OCI-LY3 (cell line): Measurements from ENCODE around the gene CLDN11.

Experiments
- EZH2phosphoT487 ChIP-seq: fragments of 200-600 bp; shearing (Covaris generic); IDR thresholded peaks from 2 replicates; pipeline ENCODE4 v1.6.1; 2018; ENCODE audit warnings: antibody characterized with exemption, mixed run types, low read depth
- TF ChIP-seq, protein P1 (sequence below): fragments of 200-600, 300-600 bp; sonication (generic); IDR thresholded peaks from 2 replicates; pipeline ENCODE4 v1.5.1; 2014; ENCODE audit warnings: antibody characterized with exemption, low read length, low read depth

- TF ChIP-seq, protein P1, sequence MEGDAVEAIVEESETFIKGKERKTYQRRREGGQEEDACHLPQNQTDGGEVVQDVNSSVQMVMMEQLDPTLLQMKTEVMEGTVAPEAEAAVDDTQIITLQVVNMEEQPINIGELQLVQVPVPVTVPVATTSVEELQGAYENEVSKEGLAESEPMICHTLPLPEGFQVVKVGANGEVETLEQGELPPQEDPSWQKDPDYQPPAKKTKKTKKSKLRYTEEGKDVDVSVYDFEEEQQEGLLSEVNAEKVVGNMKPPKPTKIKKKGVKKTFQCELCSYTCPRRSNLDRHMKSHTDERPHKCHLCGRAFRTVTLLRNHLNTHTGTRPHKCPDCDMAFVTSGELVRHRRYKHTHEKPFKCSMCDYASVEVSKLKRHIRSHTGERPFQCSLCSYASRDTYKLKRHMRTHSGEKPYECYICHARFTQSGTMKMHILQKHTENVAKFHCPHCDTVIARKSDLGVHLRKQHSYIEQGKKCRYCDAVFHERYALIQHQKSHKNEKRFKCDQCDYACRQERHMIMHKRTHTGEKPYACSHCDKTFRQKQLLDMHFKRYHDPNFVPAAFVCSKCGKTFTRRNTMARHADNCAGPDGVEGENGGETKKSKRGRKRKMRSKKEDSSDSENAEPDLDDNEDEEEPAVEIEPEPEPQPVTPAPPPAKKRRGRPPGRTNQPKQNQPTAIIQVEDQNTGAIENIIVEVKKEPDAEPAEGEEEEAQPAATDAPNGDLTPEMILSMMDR, result no peak
- no peak for TF ChIP-seq EZH2phosphoT487
Observed at GRCh38 chr3:170448584-170448983, 29.9 kb downstream of the CLDN11 start.
